DOHH2 (cell line): ENCODE measurements around the gene PLCG2.

ENCODE experiments used
- EZH2phosphoT487 ChIP-seq: fragments of 200-600 bp; sonication (generic); IDR thresholded peaks from 2 replicates; pipeline ENCODE4 v1.6.1; 2017; ENCODE audit warnings: borderline replicate concordance, mild to moderate bottlenecking, antibody characterized with exemption, low read length, moderate library complexity, mixed read lengths
- TF ChIP-seq, protein P1 (sequence below): fragments of 200-600 bp; sonication (generic); IDR thresholded peaks from one replicate; pipeline ENCODE4 v1.5.1; 2014; ENCODE audit warnings: antibody characterized with exemption, mild to moderate bottlenecking, low read depth, low read length; ENCODE audit not compliant: poor library complexity, severe bottlenecking

DNA sequence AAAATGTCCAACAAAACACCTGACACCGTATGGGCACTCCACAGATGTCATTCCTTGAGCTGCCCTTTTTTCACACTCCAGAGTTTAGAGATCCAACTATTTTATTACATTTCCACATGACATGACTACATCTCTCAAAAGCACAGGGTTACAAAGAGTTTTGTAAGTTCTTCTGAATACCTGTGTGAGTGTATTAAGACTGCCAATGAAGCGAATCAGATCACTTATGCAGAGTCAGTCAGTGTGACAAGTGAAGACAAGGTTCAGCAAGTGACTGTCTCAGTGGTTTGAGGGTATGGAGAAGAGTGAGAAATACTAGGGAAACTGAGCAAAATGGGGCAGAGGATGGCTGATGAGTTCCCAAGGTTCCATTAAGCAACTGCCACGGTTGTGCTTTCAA, 223.7 kb downstream of the PLCG2 start:
- TF ChIP-seq, protein P1, sequence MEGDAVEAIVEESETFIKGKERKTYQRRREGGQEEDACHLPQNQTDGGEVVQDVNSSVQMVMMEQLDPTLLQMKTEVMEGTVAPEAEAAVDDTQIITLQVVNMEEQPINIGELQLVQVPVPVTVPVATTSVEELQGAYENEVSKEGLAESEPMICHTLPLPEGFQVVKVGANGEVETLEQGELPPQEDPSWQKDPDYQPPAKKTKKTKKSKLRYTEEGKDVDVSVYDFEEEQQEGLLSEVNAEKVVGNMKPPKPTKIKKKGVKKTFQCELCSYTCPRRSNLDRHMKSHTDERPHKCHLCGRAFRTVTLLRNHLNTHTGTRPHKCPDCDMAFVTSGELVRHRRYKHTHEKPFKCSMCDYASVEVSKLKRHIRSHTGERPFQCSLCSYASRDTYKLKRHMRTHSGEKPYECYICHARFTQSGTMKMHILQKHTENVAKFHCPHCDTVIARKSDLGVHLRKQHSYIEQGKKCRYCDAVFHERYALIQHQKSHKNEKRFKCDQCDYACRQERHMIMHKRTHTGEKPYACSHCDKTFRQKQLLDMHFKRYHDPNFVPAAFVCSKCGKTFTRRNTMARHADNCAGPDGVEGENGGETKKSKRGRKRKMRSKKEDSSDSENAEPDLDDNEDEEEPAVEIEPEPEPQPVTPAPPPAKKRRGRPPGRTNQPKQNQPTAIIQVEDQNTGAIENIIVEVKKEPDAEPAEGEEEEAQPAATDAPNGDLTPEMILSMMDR, result no peak
- no peak for TF ChIP-seq EZH2phosphoT487
